Smooth muscle cell of the brain vasculature (primary cell): ENCODE data around the gene UPK1A.
A peak's percentile ranks its signal among the peaks of the same experiment; 100 is the strongest.
"Not testable (repeated sequence)": the region's sequence is repeated elsewhere in the genome, so short reads cannot be mapped to it uniquely, and the experiment has no call there.

Experiments
- DNase-seq: peaks from one replicate; pipeline ENCODE4 v3.0.0-alpha.2; 2012; ENCODE audit warnings: low read depth, low spot score

UPK1A gene

GRCh38 chr19:35644206-35644986 is 21.9 kb upstream of the UPK1A start:
- DNase-seq, result peak; percentile 78

GRCh38 chr19:35644987-35645679 is 21.2 kb upstream of the UPK1A start:
- DNase-seq, result no peak

GRCh38 chr19:35645680-35646511 is 20.4 kb upstream of the UPK1A start:
- no peak for DNase-seq

GRCh38 chr19:35648017-35648961 is 18.0 kb upstream of the UPK1A start, which contains the start of gene COX6B1:
Gene COX6B1 (plus strand): TSS chr19:35648323. CDS start chr19:35651244, 2,921 bp downstream.
- DNase-seq, result peak; percentile 89

- DNase-seq, result no peak
These were observed 15.7 kb upstream of the UPK1A start for GRCh38 chr19:35650581-35650980.

- not testable (repeated sequence) for DNase-seq
These were observed 11.5 kb upstream of the UPK1A start for GRCh38 chr19:35654828-35655227.

- DNase-seq, result no peak
These were observed 10.7 kb upstream of the UPK1A start for GRCh38 chr19:35655600-35655999.

- no peak for DNase-seq
These were observed 9.6 kb upstream of the UPK1A start for GRCh38 chr19:35656700-35657099.

- no peak for DNase-seq
These were observed 8.2 kb upstream of the UPK1A start for GRCh38 chr19:35657904-35658700.

- no peak for DNase-seq
These were observed 4.3 kb upstream of the UPK1A start for GRCh38 chr19:35661995-35662340.

GRCh38 chr19:35663981-35664380 is 2.3 kb upstream of the UPK1A start:
- DNase-seq, result no peak

- no peak for DNase-seq
These were observed 1.2 kb upstream of the UPK1A start for GRCh38 chr19:35665157-35665556.

GRCh38 chr19:35665604-35666003 is 713 bp upstream of the UPK1A start:
- DNase-seq, result no peak

- no peak for DNase-seq
These were observed 3.2 kb downstream of the UPK1A start for GRCh38 chr19:35669566-35669965.

GRCh38 chr19:35669974-35670373 is 3.7 kb downstream of the UPK1A start:
- no peak for DNase-seq

GRCh38 chr19:35670686-35671085 is 4.4 kb downstream of the UPK1A start:
- DNase-seq, result no peak

- no peak for DNase-seq
These were observed 5.5 kb downstream of the UPK1A start for GRCh38 chr19:35671818-35672217.

- no peak for DNase-seq
These were observed 6.9 kb downstream of the UPK1A start for GRCh38 chr19:35673121-35673804.

GRCh38 chr19:35675589-35676140 is 9.3 kb downstream of the UPK1A start:
- DNase-seq, result no peak
